GM18858 (cell line): ENCODE measurements around the gene ADTRP.

Experiments used
- ATAC-seq: cut with Tn5 transposase; IDR thresholded peaks from one replicate; pipeline ENCODE4 v1.9.1; 2021; ENCODE audit not compliant: unreplicated experiment

Gene ADTRP

DNA sequence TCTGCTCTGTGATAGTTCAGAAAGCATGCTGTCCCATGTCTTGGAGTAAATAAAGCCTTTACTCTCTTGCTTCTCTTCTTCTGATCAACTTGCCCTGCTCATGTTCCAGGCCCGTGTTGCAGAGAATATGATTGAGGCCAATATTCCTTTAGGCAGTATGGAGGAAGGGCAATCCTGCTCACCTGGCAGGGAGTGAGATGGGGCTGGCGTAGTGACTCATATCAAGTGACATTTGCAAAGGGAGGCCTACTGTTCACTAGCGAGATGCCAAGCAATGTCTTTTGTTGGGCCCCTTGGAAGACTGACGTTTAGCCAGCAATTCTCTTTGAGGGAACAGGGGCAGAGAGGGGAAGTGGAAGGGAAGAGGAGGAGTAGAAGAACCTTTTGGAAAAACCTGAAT lies 19.7 kb downstream of the ADTRP start:
- no peak for ATAC-seq

- ATAC-seq: no peak
Observed at GRCh38 chr6:11756726-11757125, 21.9 kb downstream of the ADTRP start.

DNA sequence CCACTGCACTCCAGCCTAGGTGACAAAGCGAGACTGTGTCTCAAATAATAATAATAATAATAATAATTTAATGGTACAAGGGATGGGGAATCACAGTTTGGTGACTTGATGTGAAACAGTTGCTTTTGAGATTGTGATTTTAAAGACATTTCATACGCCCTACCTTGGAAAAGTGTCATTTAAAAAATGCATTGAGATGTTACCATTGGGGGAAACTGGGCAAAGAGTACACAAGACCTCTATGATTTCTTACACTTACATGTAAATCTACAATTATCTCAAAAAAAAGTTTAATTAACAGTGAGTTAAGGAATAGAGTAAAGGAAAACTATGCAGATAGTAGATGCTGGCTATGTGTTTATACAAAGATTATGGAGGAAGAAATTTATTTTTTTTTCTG lies 22.3 kb downstream of the ADTRP start:
- ATAC-seq: no peak

DNA sequence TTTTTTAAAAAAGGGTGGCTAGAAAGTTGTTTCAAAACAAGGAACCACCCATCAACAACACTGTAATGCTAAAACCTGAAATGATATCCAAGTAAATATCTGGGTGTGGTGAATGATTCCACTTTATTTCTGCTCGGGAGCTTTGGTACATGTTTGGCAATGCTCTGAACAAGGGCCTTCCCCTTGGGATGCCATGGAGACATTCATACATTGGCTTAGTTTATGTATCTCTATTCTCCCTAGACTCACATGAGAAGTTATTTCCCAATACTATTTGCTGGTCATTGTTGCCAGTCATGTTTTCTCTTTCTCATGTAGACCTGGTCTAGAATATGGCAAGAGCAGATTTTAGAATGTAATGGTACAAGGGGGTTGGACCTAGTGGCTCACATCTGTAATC lies 22.9 kb downstream of the ADTRP start:
- no peak for ATAC-seq

- no peak for ATAC-seq
Observed at GRCh38 chr6:11754625-11755271, 23.9 kb downstream of the ADTRP start.

- ATAC-seq: no peak
Observed at GRCh38 chr6:11753798-11754197, 24.8 kb downstream of the ADTRP start.

DNA sequence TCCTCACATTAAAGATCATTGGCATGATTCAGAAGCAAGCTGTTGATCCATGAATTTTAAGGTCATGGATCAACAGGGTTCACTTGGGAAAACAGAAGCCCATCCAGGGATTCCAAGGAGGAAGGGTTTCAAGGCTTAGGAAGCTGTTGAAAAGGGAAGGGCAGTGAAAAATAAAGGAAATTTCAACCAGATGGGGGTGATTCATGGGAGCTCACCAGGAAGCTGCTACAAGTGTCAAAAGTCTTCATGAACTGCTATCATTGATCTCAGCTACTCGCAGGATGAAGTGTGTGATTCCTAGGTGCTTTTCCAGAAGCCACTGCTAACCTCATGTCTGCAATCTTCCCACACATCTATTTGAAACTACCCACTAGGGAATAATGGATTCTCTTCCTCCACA lies 26.2 kb downstream of the ADTRP start:
- ATAC-seq: no peak

GRCh38 chr6:11750682-11751081 lies 27.9 kb downstream of the ADTRP start:
- no peak for ATAC-seq

DNA sequence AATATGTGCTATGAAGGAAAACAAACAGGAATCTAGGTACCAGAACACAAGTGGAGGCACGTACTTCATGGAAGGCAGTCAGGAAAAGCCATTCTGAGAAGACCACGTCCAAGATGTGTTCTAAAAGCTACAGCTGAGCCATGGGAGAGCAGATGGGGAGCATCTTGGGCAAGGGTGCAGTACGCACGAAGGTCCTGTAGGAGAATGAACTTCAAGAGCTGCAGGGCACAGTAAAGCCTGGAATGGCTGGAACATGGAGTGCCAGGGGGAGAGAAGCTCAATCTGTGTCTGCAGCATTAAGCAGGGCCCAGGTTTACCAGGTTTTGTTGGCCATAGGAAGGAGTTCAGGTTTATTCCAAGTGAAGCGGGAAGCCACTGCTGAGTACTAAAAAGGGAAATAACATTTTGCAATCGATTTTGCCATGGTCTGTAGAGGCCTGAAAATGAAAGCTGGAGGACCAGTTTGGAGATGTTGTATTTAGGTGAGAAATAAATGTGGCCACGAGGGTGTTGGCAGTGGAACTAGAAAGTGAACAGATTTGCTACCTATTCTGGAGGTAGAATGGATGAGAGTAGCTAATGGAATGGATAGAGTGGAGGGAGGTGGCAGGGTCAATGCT lies 29.9 kb downstream of the ADTRP start:
- ATAC-seq: no peak

DNA sequence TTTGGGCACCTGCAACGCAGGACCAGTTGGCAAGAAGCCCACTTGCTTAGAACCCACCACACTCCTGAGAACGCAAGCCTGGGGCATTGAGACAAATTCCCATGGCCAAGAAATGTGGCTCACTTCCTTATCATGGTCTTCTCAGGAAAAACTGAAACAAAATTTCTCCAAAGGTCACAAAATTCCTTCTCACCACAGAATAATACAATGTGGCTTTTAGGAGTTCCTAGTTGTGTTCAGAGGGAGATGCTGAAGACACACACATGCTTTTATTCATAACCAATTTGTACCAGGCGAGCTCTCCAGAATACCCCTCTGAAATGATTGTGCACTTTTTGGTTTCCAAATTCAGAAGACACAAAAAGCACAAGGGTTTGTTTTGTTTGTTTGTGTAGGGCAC lies 31.6 kb downstream of the ADTRP start:
- ATAC-seq: no peak

DNA sequence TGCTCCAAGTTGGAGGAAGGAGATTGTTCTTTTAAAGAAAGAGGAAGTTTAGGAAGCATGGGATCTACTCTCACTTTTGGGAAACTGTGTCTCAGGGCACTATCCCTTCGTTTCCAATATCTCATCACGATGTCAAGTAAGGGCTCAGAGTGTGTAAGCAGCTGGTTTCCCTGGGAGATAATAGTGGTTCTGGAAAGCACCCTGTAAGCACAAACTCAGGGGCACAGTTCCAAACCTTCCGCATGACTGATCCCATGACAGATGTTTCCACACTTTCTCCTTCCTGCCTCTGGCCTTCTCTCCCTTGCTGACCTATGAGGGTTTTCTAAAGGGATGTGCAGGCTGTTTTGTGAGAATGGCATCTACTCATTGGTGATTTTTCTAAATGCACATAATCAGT lies 33.9 kb downstream of the ADTRP start:
- no peak for ATAC-seq

- no peak for ATAC-seq
Observed at GRCh38 chr6:11744101-11744500, 34.5 kb downstream of the ADTRP start.

DNA sequence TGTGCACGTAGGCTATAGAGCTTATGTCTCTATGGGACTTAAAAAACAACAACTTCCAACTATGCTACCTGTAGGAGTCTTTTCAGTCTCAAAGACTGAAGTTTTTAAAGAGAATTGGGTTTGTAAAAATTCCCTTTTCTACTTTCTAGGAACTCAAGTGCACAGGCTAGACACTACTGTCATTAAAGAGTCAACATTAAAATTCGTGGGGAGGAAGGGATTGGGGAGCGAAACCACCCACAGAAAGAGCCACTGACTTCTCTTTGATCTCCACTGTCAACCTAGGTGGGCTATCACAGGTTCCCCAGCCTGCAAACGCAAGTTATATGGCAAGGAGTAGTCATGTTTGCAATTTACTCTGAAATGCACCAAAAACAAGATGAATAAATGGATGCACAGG lies 37.7 kb downstream of the ADTRP start:
- no peak for ATAC-seq

DNA sequence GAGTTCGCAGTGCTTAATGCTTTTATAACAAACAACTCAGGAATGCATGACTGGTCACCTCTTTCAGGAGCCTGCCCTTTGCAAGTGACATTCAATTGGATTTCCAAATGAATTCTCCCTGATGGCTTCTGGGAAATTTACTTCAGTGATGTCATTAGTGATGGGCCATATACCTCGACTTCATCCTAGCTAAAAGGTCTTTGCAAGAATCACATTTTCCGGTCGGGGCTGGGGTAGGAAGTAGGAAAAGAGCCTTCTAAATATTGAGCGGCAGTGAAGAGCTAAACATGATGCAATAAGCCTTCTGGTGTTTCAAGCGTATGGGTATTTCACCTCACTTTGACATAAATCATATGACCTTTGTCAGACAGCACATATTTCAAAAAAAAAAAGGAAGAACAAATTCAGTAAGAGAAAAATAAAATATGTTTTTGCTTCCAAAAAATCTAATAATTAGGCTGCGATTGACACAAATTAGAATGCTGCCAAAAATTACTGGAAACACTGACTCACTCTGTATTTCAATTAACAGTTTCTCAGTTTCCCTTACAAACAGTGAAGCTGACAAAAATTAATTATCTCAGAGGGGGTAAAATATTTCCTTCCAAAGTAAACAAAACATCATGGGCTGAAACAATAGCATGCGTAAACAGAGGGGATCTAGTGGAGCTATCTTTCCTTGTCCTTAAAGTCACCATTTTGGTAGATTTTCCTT lies 39.8 kb downstream of the ADTRP start:
- ATAC-seq: no peak

GRCh38 chr6:11738234-11738633 lies 40.4 kb downstream of the ADTRP start:
- ATAC-seq: no peak

DNA sequence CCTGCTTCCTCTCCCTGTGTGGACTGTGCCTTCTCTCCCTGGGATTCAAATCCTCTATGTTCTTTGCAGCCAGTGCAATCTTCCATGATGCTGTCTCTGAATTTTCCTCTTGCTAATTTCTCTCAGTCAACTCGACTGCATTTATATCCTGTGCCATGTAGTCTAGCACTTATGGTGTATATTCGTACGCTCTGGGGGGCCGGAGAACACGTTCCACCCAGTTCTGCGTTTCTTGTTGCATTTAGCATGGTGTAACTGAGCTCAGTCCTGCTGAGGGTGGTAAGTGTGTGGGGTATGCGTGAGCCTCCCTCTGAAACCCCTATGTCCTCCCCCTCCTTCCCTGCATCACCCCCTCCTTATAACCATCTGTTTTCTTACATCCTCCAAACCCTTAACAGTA lies 42.0 kb downstream of the ADTRP start:
- no peak for ATAC-seq

DNA sequence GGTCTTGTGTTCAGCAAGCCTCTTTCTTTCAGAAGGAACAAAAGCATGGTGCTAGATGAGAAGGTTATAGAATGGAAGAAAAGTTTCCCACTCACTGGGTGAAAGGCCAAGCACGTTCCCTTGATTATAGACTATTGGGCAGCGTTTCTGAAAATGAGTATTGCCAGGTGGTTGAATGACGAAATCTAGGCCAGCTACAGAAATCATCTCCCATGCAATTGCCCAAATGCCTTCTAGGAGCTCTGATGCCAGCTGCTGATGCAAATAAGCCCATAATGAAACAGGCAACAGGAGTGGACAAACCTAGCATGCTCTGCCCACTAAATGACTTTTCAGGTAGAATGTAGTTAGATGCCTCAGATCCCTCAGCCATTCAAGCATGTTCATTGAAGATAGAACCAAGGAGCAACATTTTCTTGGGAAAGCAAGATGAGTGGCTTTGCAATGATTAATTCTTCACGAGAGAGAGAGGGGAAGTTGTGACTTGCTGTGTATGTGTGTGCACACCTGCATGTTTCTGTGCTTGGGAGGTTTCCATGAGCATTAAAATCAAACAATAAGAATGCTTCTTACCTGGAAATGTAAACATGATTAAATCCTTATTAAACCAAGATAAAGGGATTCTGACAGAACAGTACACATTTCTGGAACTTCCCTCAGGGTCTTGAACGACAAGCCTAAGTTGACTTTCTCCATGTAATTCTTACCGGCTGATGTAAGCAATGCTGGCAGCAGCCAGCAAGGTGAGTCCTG lies 43.6 kb downstream of the ADTRP start:
- no peak for ATAC-seq

- peak; percentile 71 for ATAC-seq
Observed at GRCh38 chr6:11732036-11732631, 46.5 kb downstream of the ADTRP start.

- ATAC-seq: no peak
Observed at GRCh38 chr6:11731423-11731822, 47.2 kb downstream of the ADTRP start.

DNA sequence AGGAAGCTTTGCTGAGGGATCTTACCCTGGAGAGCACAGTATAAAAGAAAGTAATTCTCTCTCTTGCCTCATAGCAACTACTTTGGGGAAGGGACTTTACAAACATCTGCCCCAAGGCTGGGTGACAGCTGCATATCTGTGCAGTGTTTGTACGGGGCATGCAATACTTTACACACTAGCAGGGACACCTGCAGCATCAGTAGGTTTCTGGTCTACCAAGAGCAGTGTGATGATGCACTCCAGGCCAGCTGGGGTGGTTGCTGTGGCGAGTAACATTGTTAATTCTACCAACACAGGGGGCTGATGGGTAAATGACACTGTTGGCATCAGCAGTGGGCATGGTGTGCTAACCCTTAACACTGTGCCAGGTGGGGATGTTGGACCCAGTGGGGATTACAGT lies 48.0 kb downstream of the ADTRP start:
- ATAC-seq: peak; percentile 35

DNA sequence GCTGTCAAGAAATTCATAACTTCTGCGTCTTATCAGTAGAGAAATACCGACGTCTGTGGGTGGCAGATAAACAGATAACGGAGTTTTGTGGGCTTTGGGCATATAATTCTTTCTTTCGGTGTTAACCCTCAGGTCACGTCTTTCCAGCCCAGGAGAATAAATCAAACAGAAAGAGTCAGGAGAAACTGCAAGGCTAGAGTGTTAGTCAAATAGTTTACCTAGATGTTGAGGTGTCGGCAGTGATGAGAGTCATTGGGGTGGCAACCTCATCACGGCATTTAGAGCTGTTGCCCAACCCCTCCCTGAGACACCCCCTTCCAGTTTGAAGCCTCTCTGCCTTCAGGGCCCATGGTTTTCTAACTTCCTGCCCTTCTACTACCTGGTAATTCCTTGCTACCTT lies 49.5 kb downstream of the ADTRP start:
- ATAC-seq: no peak
